Neuronal stem cell (in vitro differentiated cells): ENCODE data around the gene ARMC10.

Source experiments
- DNase-seq: peaks from one replicate; pipeline ENCODE4 v3.0.0-alpha.2; 2013; ENCODE audit warnings: low spot score
- H2AFZ ChIP-seq: one replicate; pipeline ENCODE4 v1.6.1; 2013; ENCODE audit warnings: mild to moderate bottlenecking, low read length, inconsistent platforms
- H2AK5ac ChIP-seq: 2 replicates; pipeline ENCODE4 v1.6.1; 2013; ENCODE audit warnings: low read depth, mild to moderate bottlenecking, inconsistent platforms, low read length, moderate library complexity, mixed read lengths
- H2BK120ac ChIP-seq: 2 replicates; pipeline ENCODE4 v1.6.1; 2013; ENCODE audit warnings: low read depth, mild to moderate bottlenecking, inconsistent platforms, low read length, moderate library complexity, mixed read lengths
- H2BK12ac ChIP-seq: one replicate; pipeline ENCODE4 v1.6.1; 2013; ENCODE audit warnings: low read length, inconsistent platforms
- H2BK15ac ChIP-seq: 2 replicates; pipeline ENCODE4 v1.6.1; 2013; ENCODE audit warnings: mild to moderate bottlenecking, low read length, inconsistent platforms, mixed read lengths
- H2BK5ac ChIP-seq: one replicate; pipeline ENCODE4 v1.6.1; 2013; ENCODE audit warnings: inconsistent platforms, mild to moderate bottlenecking, low read length, moderate library complexity
- H3K14ac ChIP-seq: one replicate; pipeline ENCODE4 v1.6.1; 2013; ENCODE audit warnings: low read length, inconsistent platforms
- H3K18ac ChIP-seq: 2 replicates; pipeline ENCODE4 v1.6.1; 2013; ENCODE audit warnings: low read length, inconsistent platforms
- H3K23ac ChIP-seq: 2 replicates; pipeline ENCODE4 v1.6.1; 2013; ENCODE audit warnings: low read depth, mild to moderate bottlenecking, mixed read lengths, low read length, inconsistent platforms; ENCODE audit not compliant: poor library complexity
- H3K27ac ChIP-seq: replicated peaks from 3 replicates; pipeline ENCODE4 v1.5.1; 2013; ENCODE audit warnings: low read length, inconsistent platforms
- H3K27me3 ChIP-seq, 3 experiments: 2 replicates each; pipeline ENCODE4 v1.6.1; 2013; ENCODE audit warnings: low read length in 3 of 3, mild to moderate bottlenecking in 2 of 3, inconsistent platforms in 1 of 3, low read depth in 1 of 3, mixed read lengths in 1 of 3, moderate library complexity in 1 of 3; ENCODE audit not compliant: control insufficient read depth in 3 of 3, insufficient read depth in 3 of 3
- H3K36me3 ChIP-seq, 2 donors: replicated peaks in 1 of 2; 2 replicates each; pipeline ENCODE4 v1.6.1; 2013; ENCODE audit warnings: low read length in 2 of 2; ENCODE audit not compliant: control insufficient read depth in 2 of 2, insufficient read depth in 2 of 2
- H3K4ac ChIP-seq: 2 replicates; pipeline ENCODE4 v1.6.1; 2013; ENCODE audit warnings: inconsistent platforms, mild to moderate bottlenecking, low read length, moderate library complexity
- H3K4me1 ChIP-seq, 2 donors: 1 replicate in 1 of 2; 2 replicates in 1 of 2; pipeline ENCODE4 v1.6.1; 2013; ENCODE audit warnings: low read length in 2 of 2, low read depth in 1 of 2; ENCODE audit not compliant: control insufficient read depth in 2 of 2, insufficient read depth in 1 of 2
- H3K4me2 ChIP-seq: one replicate; pipeline ENCODE4 v1.6.1; 2013; ENCODE audit warnings: mild to moderate bottlenecking, low read length, inconsistent platforms; ENCODE audit not compliant: insufficient read depth, poor library complexity, severe bottlenecking
- H3K4me3 ChIP-seq, 2 donors: 2 replicates each; pipeline ENCODE4 v1.5.1; 2013; ENCODE audit warnings: low read length in 2 of 2, mild to moderate bottlenecking in 2 of 2, inconsistent platforms in 1 of 2, moderate library complexity in 1 of 2
- H3K79me1 ChIP-seq: one replicate; pipeline ENCODE4 v1.6.1; 2013; ENCODE audit warnings: low read depth, mild to moderate bottlenecking, inconsistent platforms, low read length, moderate library complexity
- H3K9ac ChIP-seq: one replicate; pipeline ENCODE4 v1.6.1; 2013; ENCODE audit warnings: mild to moderate bottlenecking, low read depth, low read length, inconsistent platforms; ENCODE audit not compliant: poor library complexity
- H3K9me3 ChIP-seq, 2 donors: replicated peaks in 1 of 2; 2 replicates each; pipeline versions ENCODE3 to v1.6.1; 2013; ENCODE audit warnings: low read length in 2 of 2, mild to moderate bottlenecking in 2 of 2, inconsistent platforms in 1 of 2, low read depth in 1 of 2, mixed read lengths in 1 of 2, moderate library complexity in 1 of 2; ENCODE audit not compliant: control insufficient read depth in 2 of 2, insufficient read depth in 1 of 2
- H4K8ac ChIP-seq: one replicate; pipeline ENCODE4 v1.6.1; 2013; ENCODE audit warnings: low read depth, mild to moderate bottlenecking, inconsistent platforms, low read length, moderate library complexity
- H4K91ac ChIP-seq: one replicate; pipeline ENCODE4 v1.6.1; 2013; ENCODE audit warnings: low read length, low read depth, mild to moderate bottlenecking, inconsistent platforms; ENCODE audit not compliant: poor library complexity
- WGBS, 2 donors: extraction: QIAGEN DNeasy Blood & Tissue Kit; methylation state at CpG; one replicate each; pipeline ENCODE4 v1.1.7; 2013; ENCODE audit warnings: missing lambda C conversion rate in 2 of 2, mixed read lengths in 1 of 2; ENCODE audit not compliant: insufficient read length in 2 of 2, insufficient replicate concordance in 1 of 2; ENCODE audit errors: extremely low coverage in 2 of 2; 5-methylcytosine and 5-hydroxymethylcytosine counted together

ARMC10 gene

GRCh38 chr7:103140685-103141084 is 65.7 kb downstream of the ARMC10 start:
- Histone ChIP-seq H2AK5ac (no peak overlapping the region), H3K4ac (no peak overlapping the region), H3K27me3 (no peaks in the 10 kb centered on the region), H3K9me3 (no peaks in the 10 kb centered on the region), H2AFZ (no peak overlapping the region), H3K18ac (no peak overlapping the region), H2BK15ac (no peak overlapping the region), H3K14ac (no peak overlapping the region), H3K27ac (no peak overlapping the region), H3K23ac (no peak overlapping the region), H3K36me3 (peaks cover 0 to 10% of the 10 kb centered on the region in 2 donors), H4K8ac (no peak overlapping the region), H3K4me2 (no peak overlapping the region), H3K79me1 (no peaks in the 10 kb centered on the region), H2BK12ac (no peak overlapping the region), H2BK5ac (no peak overlapping the region), H3K9ac (no peak overlapping the region), H2BK120ac (no peak overlapping the region), H3K4me3 (no peak overlapping the region), H3K4me1 (no peaks in the 10 kb centered on the region), H4K91ac (no peak overlapping the region)
- no CpG with 5 or more reads among the region's 2 CpGs for WGBS, 2 donors
- DNase-seq, result no peak

GRCh38 chr7:103141753-103142404 is 66.9 kb downstream of the ARMC10 start:
- Histone ChIP-seq H3K14ac (no peak overlapping the region), H4K91ac (no peak overlapping the region), H3K4ac (no peak overlapping the region), H3K23ac (no peak overlapping the region), H3K4me3 (no peak overlapping the region), H3K27ac (no peak overlapping the region), H2AFZ (no peak overlapping the region), H3K4me1 (peaks cover 3 to 7% of the 10 kb centered on the region in 2 donors), H3K27me3 (no peaks in the 10 kb centered on the region), H3K9me3 (no peaks in the 10 kb centered on the region), H2BK5ac (no peak overlapping the region), H2BK120ac (no peak overlapping the region), H3K9ac (no peak overlapping the region), H4K8ac (no peak overlapping the region), H3K36me3 (peaks cover 0 to 10% of the 10 kb centered on the region in 2 donors), H3K18ac (no peak overlapping the region), H2BK15ac (no peak overlapping the region), H2BK12ac (no peak overlapping the region), H2AK5ac (no peak overlapping the region), H3K4me2 (no peak overlapping the region), H3K79me1 (no peaks in the 10 kb centered on the region)
- no CpG with 5 or more reads among the region's 8 CpGs for WGBS, 2 donors
- DNase-seq, result no peak

- Histone ChIP-seq H3K14ac (no peak overlapping the region), H3K4me3 (no peak overlapping the region), H2AK5ac (no peak overlapping the region), H2BK120ac (no peak overlapping the region), H2BK12ac (no peak overlapping the region), H3K27ac (no peak overlapping the region), H3K27me3 (no peaks in the 10 kb centered on the region), H2BK15ac (no peak overlapping the region), H3K4me2 (no peak overlapping the region), H4K91ac (no peak overlapping the region), H3K23ac (no peak overlapping the region), H3K79me1 (no peaks in the 10 kb centered on the region), H2BK5ac (no peak overlapping the region), H2AFZ (no peak overlapping the region), H3K9ac (no peak overlapping the region), H3K4ac (no peak overlapping the region), H3K36me3 (peaks cover 0 to 10% of the 10 kb centered on the region in 2 donors), H4K8ac (no peak overlapping the region), H3K18ac (no peak overlapping the region), H3K4me1 (peaks cover 3 to 7% of the 10 kb centered on the region in 2 donors), H3K9me3 (no peaks in the 10 kb centered on the region)
- no peak for DNase-seq
- no CpG with 5 or more reads among the region's 1 CpG for WGBS, 2 donors
Measured at GRCh38 chr7:103142494-103142893, 67.6 kb downstream of the ARMC10 start.

GRCh38 chr7:103143868-103144267 is 68.9 kb downstream of the ARMC10 start:
- Histone ChIP-seq H3K4me2 (no peak overlapping the region), H3K4ac (no peak overlapping the region), H4K8ac (no peak overlapping the region), H2BK12ac (no peak overlapping the region), H3K27ac (no peak overlapping the region), H2BK5ac (no peak overlapping the region), H3K79me1 (no peaks in the 10 kb centered on the region), H3K14ac (no peak overlapping the region), H3K4me3 (no peak overlapping the region), H2BK15ac (no peak overlapping the region), H2BK120ac (no peak overlapping the region), H3K9me3 (no peaks in the 10 kb centered on the region), H2AFZ (no peak overlapping the region), H3K36me3 (peaks cover 0 to 10% of the 10 kb centered on the region in 2 donors), H3K9ac (no peak overlapping the region), H3K4me1 (peaks cover 3 to 7% of the 10 kb centered on the region in 2 donors), H4K91ac (no peak overlapping the region), H3K27me3 (no peaks in the 10 kb centered on the region), H3K23ac (no peak overlapping the region), H2AK5ac (no peak overlapping the region), H3K18ac (no peak overlapping the region)
- no peak for DNase-seq
- no CpG with 5 or more reads among the region's 1 CpG for WGBS, 2 donors
